H9 (cell line): ENCODE results near the gene PAX6. TPM values are rescaled to one million over a fixed set of nuclear protein-coding genes. Genes with fewer than 3 reads are reported as not detected.

Source experiments
- DNase-seq: peaks from one replicate; pipeline ENCODE4 v3.0.0-alpha.2; 2017
- H2AFZ ChIP-seq: one replicate; pipeline ENCODE4 v1.6.1; 2013; ENCODE audit warnings: mild to moderate bottlenecking, low read length, control low read depth, moderate library complexity
- H2AK5ac ChIP-seq: 2 replicates; pipeline ENCODE4 v1.6.1; 2013; ENCODE audit warnings: low read length, control low read depth, mixed read lengths; ENCODE audit not compliant: insufficient read length
- H2BK120ac ChIP-seq: one replicate; pipeline ENCODE4 v1.6.1; 2013; ENCODE audit warnings: low read depth, mild to moderate bottlenecking, low read length, control low read depth, inconsistent platforms; ENCODE audit not compliant: poor library complexity, severe bottlenecking
- H2BK12ac ChIP-seq: 2 replicates; pipeline ENCODE4 v1.6.1; 2013; ENCODE audit warnings: low read length, control low read depth, mixed read lengths, low read depth; ENCODE audit not compliant: insufficient read length
- H2BK15ac ChIP-seq: 2 replicates; pipeline ENCODE4 v1.6.1; 2013; ENCODE audit warnings: low read depth, low read length, control low read depth
- H2BK20ac ChIP-seq: one replicate; pipeline ENCODE4 v1.6.1; 2013; ENCODE audit warnings: low read depth, mild to moderate bottlenecking, low read length, control low read depth, inconsistent platforms; ENCODE audit not compliant: poor library complexity, severe bottlenecking
- H2BK5ac ChIP-seq: 2 replicates; pipeline ENCODE4 v1.6.1; 2013; ENCODE audit warnings: low read length, control low read depth, mixed read lengths; ENCODE audit not compliant: insufficient read length
- H3K14ac ChIP-seq: 2 replicates; pipeline ENCODE4 v1.6.1; 2013; ENCODE audit warnings: low read length, control low read depth; ENCODE audit not compliant: insufficient read depth
- H3K18ac ChIP-seq: 2 replicates; pipeline ENCODE4 v1.6.1; 2013; ENCODE audit warnings: low read depth, mild to moderate bottlenecking, mixed read lengths, low read length, control low read depth; ENCODE audit not compliant: insufficient read length
- H3K23ac ChIP-seq: 2 replicates; pipeline ENCODE4 v1.6.1; 2013; ENCODE audit warnings: low read length, control low read depth, mixed read lengths, low read depth; ENCODE audit not compliant: insufficient read length
- H3K23me2 ChIP-seq: 2 replicates; pipeline ENCODE4 v1.6.1; 2013; ENCODE audit warnings: low read depth, mild to moderate bottlenecking, mixed read lengths, low read length, control low read depth; ENCODE audit not compliant: insufficient read length, poor library complexity, severe bottlenecking
- H3K27ac ChIP-seq: 2 replicates; pipeline ENCODE4 v1.5.1; 2013; ENCODE audit warnings: low read length, control low read depth, mixed read lengths, low read depth; ENCODE audit not compliant: insufficient read length
- H3K27me3 ChIP-seq: 2 replicates; pipeline ENCODE4 v1.6.1; 2013; ENCODE audit warnings: low read length, control low read depth, inconsistent platforms; ENCODE audit not compliant: insufficient read depth
- H3K4ac ChIP-seq: 2 replicates; pipeline ENCODE4 v1.6.1; 2013; ENCODE audit warnings: low read depth, mild to moderate bottlenecking, control low read depth, inconsistent platforms, low read length, moderate library complexity
- H3K4me1 ChIP-seq: 2 replicates; pipeline ENCODE4 v1.6.1; 2013; ENCODE audit warnings: low read length, control low read depth, inconsistent platforms; ENCODE audit not compliant: insufficient read depth
- H3K4me2 ChIP-seq: 2 replicates; pipeline ENCODE4 v1.6.1; 2013; ENCODE audit warnings: low read length, control low read depth, mixed read lengths; ENCODE audit not compliant: insufficient read length, insufficient read depth
- H3K56ac ChIP-seq: 2 replicates; pipeline ENCODE4 v1.6.1; 2013; ENCODE audit warnings: low read depth, mild to moderate bottlenecking, mixed read lengths, low read length, control low read depth; ENCODE audit not compliant: insufficient read length
- H3K79me1 ChIP-seq: 2 replicates; pipeline ENCODE4 v1.6.1; 2013; ENCODE audit warnings: low read depth, mild to moderate bottlenecking, moderate library complexity, low read length, control low read depth, inconsistent platforms; ENCODE audit not compliant: insufficient read depth, poor library complexity, severe bottlenecking
- H3K79me2 ChIP-seq: 2 replicates; pipeline ENCODE4 v1.6.1; 2013; ENCODE audit warnings: low read length, control low read depth, inconsistent platforms; ENCODE audit not compliant: insufficient read depth
- H3K9ac ChIP-seq: 2 replicates; pipeline ENCODE4 v1.6.1; 2013; ENCODE audit warnings: low read length, control low read depth, mixed read lengths; ENCODE audit not compliant: insufficient read length; ENCODE audit errors: extremely low read depth
- H3K9me3 ChIP-seq: one replicate; pipeline ENCODE4 v1.6.1; 2013; ENCODE audit warnings: low read depth, low read length, inconsistent platforms; ENCODE audit not compliant: control insufficient read depth
- H3T11ph ChIP-seq: one replicate; pipeline ENCODE4 v1.6.1; 2013; ENCODE audit warnings: mild to moderate bottlenecking, low read length, control low read depth, inconsistent platforms
- H4K20me1 ChIP-seq: one replicate; pipeline ENCODE4 v1.6.1; 2013; ENCODE audit not compliant: control insufficient read depth, insufficient read length, insufficient read depth
- H4K5ac ChIP-seq: 2 replicates; pipeline ENCODE4 v1.6.1; 2013; ENCODE audit warnings: low read depth, mild to moderate bottlenecking, mixed read lengths, low read length, control low read depth; ENCODE audit not compliant: insufficient read length
- H4K8ac ChIP-seq: replicated peaks from 2 replicates; pipeline ENCODE4 v1.6.1; 2013; ENCODE audit warnings: low read length, control low read depth, mixed read lengths, low read depth; ENCODE audit not compliant: insufficient read length
- H4K91ac ChIP-seq: 2 replicates; pipeline ENCODE4 v1.6.1; 2013; ENCODE audit warnings: low read depth, mild to moderate bottlenecking, moderate library complexity, mixed read lengths, low read length, control low read depth; ENCODE audit not compliant: insufficient read length
- H3K27ac Mint-ChIP-seq, 3 experiments: 2 replicates in 2 of 3; 3 replicates in 1 of 3; pipeline ENCODE4 v1.8.0; 2020 to 2021; ENCODE audit warnings: mixed read lengths in 3 of 3, mild to moderate bottlenecking in 1 of 3, moderate library complexity in 1 of 3
- H3K27me3 Mint-ChIP-seq: 2 replicates; pipeline ENCODE4 v1.8.0; 2021; ENCODE audit warnings: low read depth, mild to moderate bottlenecking, moderate library complexity, mixed read lengths
- H3K36me3 Mint-ChIP-seq, 3 experiments: 2 replicates in 2 of 3; 3 replicates in 1 of 3; pipeline ENCODE4 v1.8.0; 2020 to 2021; ENCODE audit warnings: low read depth in 3 of 3, mixed read lengths in 3 of 3; ENCODE audit not compliant: insufficient read depth in 1 of 3
- H3K4me1 Mint-ChIP-seq, 2 experiments: 2 replicates each; pipeline ENCODE4 v1.8.0; 2020; ENCODE audit warnings: mixed read lengths in 2 of 2
- H3K4me3 Mint-ChIP-seq, 2 experiments: 2 replicates in 1 of 2; 3 replicates in 1 of 2; pipeline ENCODE4 v1.8.0; 2020 to 2021; ENCODE audit warnings: mild to moderate bottlenecking in 2 of 2, mixed read lengths in 2 of 2, moderate library complexity in 1 of 2
- H3K9me3 Mint-ChIP-seq, 2 experiments: 2 replicates in 1 of 2; 3 replicates in 1 of 2; pipeline ENCODE4 v1.8.0; 2020; ENCODE audit warnings: mild to moderate bottlenecking in 2 of 2, mixed read lengths in 2 of 2, moderate library complexity in 1 of 2
- WGBS: extraction: QIAGEN DNeasy Blood & Tissue Kit; methylation state at CpG from one replicate; pipeline ENCODE4 v1.1.7; 2013; ENCODE audit warnings: missing lambda C conversion rate, low lambda C conversion rate, mixed read lengths; ENCODE audit not compliant: insufficient read length; ENCODE audit errors: extremely low coverage; 5-methylcytosine and 5-hydroxymethylcytosine counted together
- total RNA-seq: library from RNA; stranded (reverse); gene quantifications from 2 replicates; pipeline ENCODE4 v1.2.1, GENCODE V29; 2021
- TF ChIP-seq, protein P1 (sequence below): fragments of 200-600 bp; sonication (generic); conservative IDR thresholded peaks from 3 replicates; pipeline ENCODE4 v1.8.0; 2021; ENCODE audit warnings: antibody characterized with exemption, mild to moderate bottlenecking

Gene PAX6
- total RNA-seq, 1 experiment from 2014 or later = not detected

GRCh38 chr11:31783252-31783651 is 27.9 kb downstream of the PAX6 start:
- no peak overlapping the region; a peak in 1 of 7 replicates for H3K27ac Mint-ChIP-seq
- Histone ChIP-seq H2BK12ac (no peak overlapping the region), H3K56ac (no peak overlapping the region), H2BK15ac (no peak overlapping the region), H3K27me3 (no peaks in the 10 kb centered on the region), H4K8ac (no peak overlapping the region), H3K27ac (no peak overlapping the region), H3K23ac (no peak overlapping the region), H4K20me1 (peaks cover 3% of the 10 kb centered on the region), H2AK5ac (no peak overlapping the region), H3K9ac (no peak overlapping the region), H3K4me2 (no peak overlapping the region), H2BK120ac (no peak overlapping the region), H3K79me1 (no peaks in the 10 kb centered on the region), H4K5ac (no peak overlapping the region), H4K91ac (no peak overlapping the region), H3K18ac (no peak overlapping the region), H3K14ac (no peak overlapping the region), H2AFZ (no peak overlapping the region), H2BK5ac (no peak overlapping the region), H2BK20ac (no peak overlapping the region), H3K79me2 (no peaks in the 10 kb centered on the region), H3K4ac (no peak overlapping the region), H3T11ph (no peak overlapping the region), H3K4me1 (no peaks in the 10 kb centered on the region), H3K9me3 (no peaks in the 10 kb centered on the region), H3K23me2 (no peaks in the 10 kb centered on the region)
- no peaks in the 10 kb centered on the region for H3K9me3 Mint-ChIP-seq
- H3K4me3 Mint-ChIP-seq = no peak overlapping the region
- H3K36me3 Mint-ChIP-seq = no peaks in the 10 kb centered on the region
- peaks cover 7 to 22% of the 10 kb centered on the region in 2 experiments for H3K4me1 Mint-ChIP-seq
- no CpG with 5 or more reads among the region's 6 CpGs for WGBS
- H3K27me3 Mint-ChIP-seq = no peaks in the 10 kb centered on the region
- DNase-seq = no peak
- TF ChIP-seq, protein P1, sequence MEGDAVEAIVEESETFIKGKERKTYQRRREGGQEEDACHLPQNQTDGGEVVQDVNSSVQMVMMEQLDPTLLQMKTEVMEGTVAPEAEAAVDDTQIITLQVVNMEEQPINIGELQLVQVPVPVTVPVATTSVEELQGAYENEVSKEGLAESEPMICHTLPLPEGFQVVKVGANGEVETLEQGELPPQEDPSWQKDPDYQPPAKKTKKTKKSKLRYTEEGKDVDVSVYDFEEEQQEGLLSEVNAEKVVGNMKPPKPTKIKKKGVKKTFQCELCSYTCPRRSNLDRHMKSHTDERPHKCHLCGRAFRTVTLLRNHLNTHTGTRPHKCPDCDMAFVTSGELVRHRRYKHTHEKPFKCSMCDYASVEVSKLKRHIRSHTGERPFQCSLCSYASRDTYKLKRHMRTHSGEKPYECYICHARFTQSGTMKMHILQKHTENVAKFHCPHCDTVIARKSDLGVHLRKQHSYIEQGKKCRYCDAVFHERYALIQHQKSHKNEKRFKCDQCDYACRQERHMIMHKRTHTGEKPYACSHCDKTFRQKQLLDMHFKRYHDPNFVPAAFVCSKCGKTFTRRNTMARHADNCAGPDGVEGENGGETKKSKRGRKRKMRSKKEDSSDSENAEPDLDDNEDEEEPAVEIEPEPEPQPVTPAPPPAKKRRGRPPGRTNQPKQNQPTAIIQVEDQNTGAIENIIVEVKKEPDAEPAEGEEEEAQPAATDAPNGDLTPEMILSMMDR = no peak
